PC-3 (cell line): ENCODE data around the gene NSA2. TPM values are rescaled to one million over a fixed set of nuclear protein-coding genes. Genes with fewer than 3 reads are reported as not detected.

Source experiments
- ATAC-seq: fragments of 200-7000 bp; cut with Tn5 transposase; 2 replicates; pipeline ENCODE4 v1.9.1; 2020; ENCODE audit warnings: mild to moderate bottlenecking, moderate library complexity
- BruUV-seq: library from RNA; stranded (reverse); fragments of 400-500 nt; replicated peaks from 2 replicates; lab custom pipeline; 2021; lab: Mats Ljungman, UMichigan
- CTCF ChIA-PET: fragments of 300-600 bp; sonication (Branson Sonifier 250); formaldehyde crosslinking; loops from one replicate; lab custom pipeline; 2022; ENCODE audit warnings: antibody characterized with exemption; lab: Charles Lee
- POLR2A ChIA-PET: fragments of 300-600 bp; sonication (Branson Sonifier 250); formaldehyde crosslinking; loops from one replicate; lab custom pipeline; 2022; ENCODE audit warnings: antibody characterized with exemption; ENCODE audit not compliant: unreplicated experiment; lab: Charles Lee
- DNase-seq: peaks from one replicate; pipeline ENCODE4 v3.0.0-alpha.2; 2015
- H2AFZ ChIP-seq: fragments of 300-600 bp; sonication (generic); 2 replicates; pipeline ENCODE4 v1.6.0; 2016; ENCODE audit warnings: antibody characterized with exemption, low read length
- H3F3A ChIP-seq: fragments of 300-600 bp; sonication (generic); one replicate; pipeline ENCODE4 v1.6.0; 2017; ENCODE audit warnings: antibody characterized with exemption, low read length, control low read depth, mild to moderate bottlenecking; ENCODE audit not compliant: unreplicated experiment
- H3K27ac ChIP-seq: fragments of 300-600 bp; sonication (generic); 2 replicates; pipeline ENCODE4 v1.5.1; 2016; ENCODE audit warnings: mild to moderate bottlenecking, low read length
- H3K27me3 ChIP-seq: fragments of 300-600 bp; sonication (generic); 2 replicates; pipeline ENCODE4 v1.6.1; 2016; ENCODE audit warnings: low read length, mixed read lengths
- H3K36me3 ChIP-seq: fragments of 300-600 bp; sonication (generic); 2 replicates; pipeline ENCODE4 v1.6.1; 2016; ENCODE audit warnings: low read depth, mixed run types, low read length, mixed read lengths
- H3K4me1 ChIP-seq: fragments of 300-600 bp; sonication (generic); 2 replicates; pipeline ENCODE4 v1.5.1; 2016; ENCODE audit warnings: low read length; ENCODE audit not compliant: insufficient read depth
- H3K4me2 ChIP-seq: fragments of 300-600 bp; sonication (generic); 2 replicates; pipeline ENCODE4 v1.6.0; 2016; ENCODE audit warnings: low read length
- H3K4me3 ChIP-seq: fragments of 300-600 bp; sonication (generic); 2 replicates; pipeline ENCODE4 v1.5.1; 2016; ENCODE audit warnings: mild to moderate bottlenecking, low read length, mixed read lengths
- H3K79me2 ChIP-seq: fragments of 300-600 bp; sonication (generic); 2 replicates; pipeline ENCODE4 v1.6.1; 2017; ENCODE audit warnings: low read length, mixed read lengths
- H3K9ac ChIP-seq: fragments of 300-600 bp; sonication (generic); 2 replicates; pipeline ENCODE4 v1.6.0; 2016; ENCODE audit warnings: mild to moderate bottlenecking, low read length
- H3K9me2 ChIP-seq: fragments of 300-600 bp; sonication (generic); replicated peaks from 2 replicates; pipeline ENCODE4 v1.6.1; 2016; ENCODE audit warnings: mixed run types, low read length, mixed read lengths
- H3K9me3 ChIP-seq: fragments of 300-600 bp; sonication (generic); 2 replicates; pipeline ENCODE4 v1.6.1; 2016; ENCODE audit warnings: low read length, mixed read lengths
- H4K20me1 ChIP-seq: fragments of 300-600 bp; sonication (generic); 2 replicates; pipeline ENCODE4 v1.6.1; 2016; ENCODE audit warnings: low read length, mixed read lengths
- CTCF ChIP-seq: fragments of 300-600 bp; sonication (generic); conservative IDR thresholded peaks from 2 replicates; pipeline ENCODE4 v1.5.1; 2017; ENCODE audit warnings: antibody characterized with exemption, low read depth, mild to moderate bottlenecking, low read length
- EZH2 ChIP-seq: fragments of 300-600 bp; sonication (generic); IDR thresholded peaks from one replicate; pipeline ENCODE4 v1.6.1; 2017; ENCODE audit warnings: antibody characterized with exemption, mild to moderate bottlenecking, low read length; ENCODE audit not compliant: unreplicated experiment
- EZH2phosphoT487 ChIP-seq: fragments of 300-600 bp; sonication (generic); IDR thresholded peaks from 2 replicates; pipeline ENCODE4 v1.6.1; 2018; ENCODE audit warnings: mild to moderate bottlenecking, antibody characterized with exemption, low read length, borderline replicate concordance
- intact Hi-C: fragments of 100-400 bp; cut with micrococcal nuclease; formaldehyde crosslinking; loops from 2 replicates; pipeline ENCODE4 v1.9.0; 2023
- total RNA-seq: library from RNA; depleted of rRNA; stranded (reverse); fragments of >200 nt; gene quantifications from 2 replicates; pipeline ENCODE4 v1.2.3, GENCODE V29; 2014

The NSA2 gene
- total RNA-seq, 1 experiment from 2014 or later = 51.5 TPM

DNA sequence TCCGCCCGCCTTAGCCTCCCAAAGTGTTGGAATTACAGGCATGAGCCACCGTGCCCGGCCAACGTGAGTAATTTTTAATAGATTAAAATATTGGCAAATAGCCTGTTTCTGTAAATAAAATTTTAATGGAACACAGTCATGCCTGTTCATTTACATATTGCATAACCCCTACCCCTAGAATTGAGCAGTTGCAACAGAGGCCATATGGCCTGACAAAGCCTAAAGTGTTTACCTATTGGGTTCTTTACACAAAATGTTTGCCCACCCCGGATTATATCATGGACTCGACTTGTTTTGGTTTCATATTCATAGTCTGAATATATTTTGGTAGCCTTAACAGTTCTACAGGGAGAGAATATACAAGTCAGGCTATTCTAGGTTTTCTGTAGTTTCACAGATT, 5.3 kb downstream of the NSA2 start:
- POLR2A ChIA-PET = no interaction called here

DNA sequence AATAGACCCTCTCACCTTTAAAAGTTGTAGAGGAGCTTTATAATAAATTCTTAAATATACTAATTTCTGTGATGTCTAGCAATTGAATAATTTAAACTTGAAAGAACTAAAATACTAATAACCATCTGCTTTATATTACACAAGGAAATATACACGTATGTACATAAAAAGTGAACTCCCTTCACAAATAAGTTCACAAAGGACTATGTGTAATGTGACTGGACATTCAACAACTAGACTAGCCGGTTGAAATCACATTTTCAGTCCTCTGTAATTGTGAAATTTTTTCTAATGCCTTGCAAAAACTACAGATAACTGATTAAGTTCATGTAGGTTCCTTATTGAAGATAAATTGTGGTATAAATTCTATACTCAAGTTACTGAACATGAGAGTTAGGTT, 11.6 kb downstream of the NSA2 start:
- CTCF ChIA-PET = no interaction called here
- peaks cover 15% of the 10 kb centered on the region for H3K36me3 ChIP-seq
- no peak overlapping the region for H3K27ac ChIP-seq

More for the DNA sequence above, 5.3 kb downstream of the NSA2 start:
- Histone ChIP-seq H3K9ac (no peak overlapping the region), H3K4me2 (no peak overlapping the region), H3F3A (no peaks in the 10 kb centered on the region), H2AFZ (no peak overlapping the region), H3K4me1 (0 out of 2 replicates have a peak, but pooled peaks cover 5% of the 10 kb centered on the region), H3K36me3 (peaks cover 17% of the 10 kb centered on the region), H3K27me3 (no peaks in the 10 kb centered on the region), H3K9me2 (no peaks in the 10 kb centered on the region), H3K27ac (no peak overlapping the region), H3K79me2 (peaks cover 13% of the 10 kb centered on the region), H3K9me3 (no peaks in the 10 kb centered on the region), H3K4me3 (no peak overlapping the region), H4K20me1 (no peaks in the 10 kb centered on the region)
- CTCF ChIA-PET = no interaction called here
- ATAC-seq (no peak; the same call in 1 of the 2 replicates), DNase-seq (no peak)
- no peak for TF ChIP-seq CTCF
- no peak for TF ChIP-seq EZH2phosphoT487
- no peak for TF ChIP-seq EZH2
- BruUV-seq = no TSS peak
- intact Hi-C loops = no loop called here

More for the DNA sequence above, 11.6 kb downstream of the NSA2 start:
- no TSS peak for BruUV-seq
- Histone ChIP-seq H3F3A (no peaks in the 10 kb centered on the region), H3K9ac (no peak overlapping the region), H3K9me3 (no peaks in the 10 kb centered on the region), H3K9me2 (no peaks in the 10 kb centered on the region), H3K27me3 (no peaks in the 10 kb centered on the region), H3K79me2 (no peaks in the 10 kb centered on the region), H3K4me2 (no peak overlapping the region), H3K4me1 (no peaks in the 10 kb centered on the region), H3K4me3 (no peak overlapping the region), H2AFZ (no peak overlapping the region), H4K20me1 (no peaks in the 10 kb centered on the region)
- ATAC-seq (no peak), DNase-seq (no peak)
- no peak for TF ChIP-seq CTCF
- no peak for TF ChIP-seq EZH2phosphoT487
- TF ChIP-seq EZH2 = no peak
- POLR2A ChIA-PET = no interaction called here
- intact Hi-C loops = no loop called here
